K562 (cell line): ENCODE results near the gene CASKIN1. TPM values are rescaled to one million over a fixed set of nuclear protein-coding genes. Genes with fewer than 3 reads are reported as not detected.
A peak's percentile ranks its signal among the peaks of the same experiment; 100 is the strongest.

Source experiments
- E2F3 ChIP-seq: fragments of 250-450 bp; sonication (Bioruptor Pico); IDR thresholded peaks from 2 replicates; pipeline ENCODE4 v1.4.0; 2020; ENCODE audit warnings: mild to moderate bottlenecking
- ELF1 ChIP-seq: fragments of 200-800 bp; sonication (Bioruptor generic); IDR thresholded peaks from 2 replicates; pipeline ENCODE4 v1.6.1; 2016; ENCODE audit warnings: missing genetic modification characterization, missing compliant biosample characterization
- FUS ChIP-seq: fragments of 200-400 bp; formaldehyde crosslinking; optimal IDR thresholded peaks from 2 replicates; pipeline ENCODE3; 2017; ENCODE audit warnings: low read depth, low read length
- HMG20A ChIP-seq: fragments of 450-650 bp; formaldehyde crosslinking; conservative IDR thresholded peaks from 2 replicates; pipeline ENCODE4 v1.4.0; 2020; ENCODE audit warnings: mild to moderate bottlenecking, mixed read lengths
- POLR2A ChIP-seq: fragments of 450-650 bp; conservative IDR thresholded peaks from 2 replicates; pipeline ENCODE4 v1.6.1; 2016
- PTRF ChIP-seq: fragments of 450-650 bp; IDR thresholded peaks from 2 replicates; pipeline ENCODE4 v1.6.1; 2016; ENCODE audit warnings: mild to moderate bottlenecking, missing genetic modification characterization, missing compliant biosample characterization
- RCOR1 ChIP-seq, 2 experiments: IDR thresholded peaks; 2 replicates each; pipeline ENCODE4 v1.6.1; 2012; ENCODE audit warnings: low read depth in 2 of 2, low read length in 2 of 2, borderline replicate concordance in 1 of 2, improper control_type of control experiment in 1 of 2
- SAP30 ChIP-seq: fragments of 200-600 bp; sonication (generic); IDR thresholded peaks from 2 replicates; pipeline ENCODE4 v1.6.1; 2012; ENCODE audit warnings: borderline replicate concordance, low read depth, mild to moderate bottlenecking, moderate library complexity, low read length, control low read depth, inconsistent platforms; ENCODE audit not compliant: insufficient read depth, poor library complexity, severe bottlenecking
- ZBTB7A ChIP-seq: IDR thresholded peaks from 2 replicates; pipeline ENCODE4 v1.6.1; 2011; ENCODE audit warnings: low read depth, mild to moderate bottlenecking, low read length, moderate library complexity, borderline replicate concordance; ENCODE audit not compliant: control insufficient read depth
- ZKSCAN1 ChIP-seq: fragments of 150-350 bp; IDR thresholded peaks from 2 replicates; pipeline ENCODE4 v1.6.1; 2016; ENCODE audit warnings: low read depth, low read length
- ZZZ3 ChIP-seq: fragments of 450-650 bp; IDR thresholded peaks from 2 replicates; pipeline ENCODE4 v1.6.1; 2016; ENCODE audit warnings: antibody characterized with exemption, mild to moderate bottlenecking, moderate library complexity
- polyA plus RNA-seq, 8 experiments: library from polyadenylated mRNA; depleted of rRNA in 4 of 8; stranded (reverse) in 5 of 8; unstranded in 3 of 8; fragments of >200 nt; fragmentation: Nextera tagmentation in 2 of 8; fragmentation: Illumina TruSeq in 1 of 8; extraction: Ambion mirVana in 2 of 8; extraction: Trizol in 1 of 8; gene quantifications; 2 replicates each; pipeline versions ENCODE4 v1.2.1 to v1.2.3, GENCODE V29; 2011 to 2014; ENCODE audit warnings: inconsistent platforms in 1 of 8, missing spikeins in 1 of 8
- total RNA-seq, 7 experiments: library from RNA; depleted of rRNA in 6 of 7; stranded (reverse); fragments of >200 nt in 6 of 7; fragmentation: Illumina TruSeq in 2 of 7; extraction: Trizol in 2 of 7; gene quantifications; 2 replicates each; pipeline versions ENCODE4 v1.2.1 to v1.2.3, GENCODE V29; 2011 to 2021; ENCODE audit warnings: low replicate concordance in 1 of 7
- TF ChIP-seq, protein P1 (sequence below): fragments of 450-650 bp; formaldehyde crosslinking; IDR thresholded peaks from 2 replicates; pipeline ENCODE4 v1.4.0; 2020; ENCODE audit warnings: mild to moderate bottlenecking, mixed read lengths
- TF ChIP-seq, protein P2 (sequence below): fragments of 450-650 bp; formaldehyde crosslinking; conservative IDR thresholded peaks from 2 replicates; pipeline ENCODE4 v1.4.0; 2022; ENCODE audit warnings: mild to moderate bottlenecking, missing genetic modification characterization
- TF ChIP-seq, protein P3 (sequence below): fragments of 250-450 bp; sonication (Bioruptor Pico); IDR thresholded peaks from 2 replicates; pipeline ENCODE4 v1.4.0; 2020
- TF ChIP-seq, protein P4 (sequence below): sonication (generic); formaldehyde crosslinking; IDR thresholded peaks from 2 replicates; pipeline ENCODE4 v1.8.1; 2023; ENCODE audit warnings: mild to moderate bottlenecking, missing genetic modification reagents

CASKIN1 gene
- total and polyA plus RNA-seq, 9 of the 15 experiments (the other 6 are each of a cell fraction or from before 2014, with no cell fraction given): 0.15 to 4.5 (median 1.5) TPM; not detected in 2

DNA sequence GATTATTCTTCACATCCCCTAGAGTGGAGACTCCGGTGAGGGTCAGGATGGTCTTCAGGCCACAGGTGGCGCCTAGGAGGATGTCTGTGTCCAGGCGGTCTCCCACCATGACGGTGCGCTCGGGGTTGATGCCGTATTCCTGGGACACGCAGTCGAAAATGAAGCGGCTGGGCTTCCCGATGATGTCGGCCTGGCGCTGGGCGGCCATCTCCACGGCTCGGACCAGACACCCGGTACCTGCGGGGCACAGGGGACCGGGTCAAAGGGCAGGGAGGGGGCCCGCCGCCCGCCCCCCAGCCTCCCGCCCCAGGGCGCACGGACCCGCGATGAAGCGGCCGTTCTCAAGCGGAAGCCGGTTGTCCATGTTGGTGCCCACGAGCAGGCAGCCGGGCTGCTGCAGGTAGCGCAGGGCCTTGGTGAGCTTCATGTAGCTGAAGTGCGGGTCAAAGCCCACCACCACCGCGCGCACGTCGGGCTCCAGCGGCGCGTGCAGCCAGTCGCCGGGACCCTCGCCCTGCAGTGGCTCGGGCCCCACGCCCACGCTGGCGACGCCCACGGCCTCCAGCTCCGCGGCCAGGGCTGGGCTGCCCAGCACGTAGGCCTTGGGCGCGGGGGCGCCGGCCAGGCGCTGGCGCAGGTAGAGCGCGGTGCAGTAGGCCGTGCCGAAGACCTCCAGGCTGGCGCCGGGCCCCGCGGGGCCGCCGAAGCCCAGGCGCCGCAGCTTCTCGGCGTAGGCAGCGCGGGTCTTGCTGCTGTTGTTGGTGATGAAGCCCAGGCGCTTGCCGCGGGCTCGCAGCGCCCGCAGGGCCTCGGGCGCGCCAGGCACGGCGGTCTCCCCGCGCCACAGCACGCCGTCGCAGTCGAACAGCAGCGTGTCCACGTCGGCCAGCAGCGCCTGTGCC is 17.7 kb upstream of the CASKIN1 start (continued):
- TF ChIP-seq, protein P1, sequence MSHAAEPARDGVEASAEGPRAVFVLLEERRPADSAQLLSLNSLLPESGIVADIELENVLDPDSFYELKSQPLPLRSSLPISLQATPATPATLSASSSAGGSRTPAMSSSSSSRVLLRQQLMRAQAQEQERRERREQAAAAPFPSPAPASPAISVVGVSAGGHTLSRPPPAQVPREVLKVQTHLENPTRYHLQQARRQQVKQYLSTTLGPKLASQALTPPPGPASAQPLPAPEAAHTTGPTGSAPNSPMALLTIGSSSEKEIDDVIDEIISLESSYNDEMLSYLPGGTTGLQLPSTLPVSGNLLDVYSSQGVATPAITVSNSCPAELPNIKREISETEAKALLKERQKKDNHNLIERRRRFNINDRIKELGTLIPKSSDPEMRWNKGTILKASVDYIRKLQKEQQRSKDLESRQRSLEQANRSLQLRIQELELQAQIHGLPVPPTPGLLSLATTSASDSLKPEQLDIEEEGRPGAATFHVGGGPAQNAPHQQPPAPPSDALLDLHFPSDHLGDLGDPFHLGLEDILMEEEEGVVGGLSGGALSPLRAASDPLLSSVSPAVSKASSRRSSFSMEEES (CRISPR knock-in tag): no peak
- no peak for TF ChIP-seq POLR2A
- TF ChIP-seq, protein P2, sequence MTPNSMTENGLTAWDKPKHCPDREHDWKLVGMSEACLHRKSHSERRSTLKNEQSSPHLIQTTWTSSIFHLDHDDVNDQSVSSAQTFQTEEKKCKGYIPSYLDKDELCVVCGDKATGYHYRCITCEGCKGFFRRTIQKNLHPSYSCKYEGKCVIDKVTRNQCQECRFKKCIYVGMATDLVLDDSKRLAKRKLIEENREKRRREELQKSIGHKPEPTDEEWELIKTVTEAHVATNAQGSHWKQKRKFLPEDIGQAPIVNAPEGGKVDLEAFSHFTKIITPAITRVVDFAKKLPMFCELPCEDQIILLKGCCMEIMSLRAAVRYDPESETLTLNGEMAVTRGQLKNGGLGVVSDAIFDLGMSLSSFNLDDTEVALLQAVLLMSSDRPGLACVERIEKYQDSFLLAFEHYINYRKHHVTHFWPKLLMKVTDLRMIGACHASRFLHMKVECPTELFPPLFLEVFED: no peak
- 0 out of 4 replicates have a peak, but pooled peaks of 1 of the 2 experiments have one; percentile 12 for TF ChIP-seq RCOR1 (IDR thresholded peaks at IDR 0.05; ENCODE audit: borderline replicate concordance in 1 of 2, low read depth in 2 of 2, low read length in 2 of 2)
- TF ChIP-seq FUS: no peak
- TF ChIP-seq E2F3 (CRISPR knock-in tag): 0 out of 2 replicates have a peak, but pooled peaks have one; percentile 30
- TF ChIP-seq ELF1 (tag): no peak
- no peak for TF ChIP-seq ZZZ3
- TF ChIP-seq, protein P3, sequence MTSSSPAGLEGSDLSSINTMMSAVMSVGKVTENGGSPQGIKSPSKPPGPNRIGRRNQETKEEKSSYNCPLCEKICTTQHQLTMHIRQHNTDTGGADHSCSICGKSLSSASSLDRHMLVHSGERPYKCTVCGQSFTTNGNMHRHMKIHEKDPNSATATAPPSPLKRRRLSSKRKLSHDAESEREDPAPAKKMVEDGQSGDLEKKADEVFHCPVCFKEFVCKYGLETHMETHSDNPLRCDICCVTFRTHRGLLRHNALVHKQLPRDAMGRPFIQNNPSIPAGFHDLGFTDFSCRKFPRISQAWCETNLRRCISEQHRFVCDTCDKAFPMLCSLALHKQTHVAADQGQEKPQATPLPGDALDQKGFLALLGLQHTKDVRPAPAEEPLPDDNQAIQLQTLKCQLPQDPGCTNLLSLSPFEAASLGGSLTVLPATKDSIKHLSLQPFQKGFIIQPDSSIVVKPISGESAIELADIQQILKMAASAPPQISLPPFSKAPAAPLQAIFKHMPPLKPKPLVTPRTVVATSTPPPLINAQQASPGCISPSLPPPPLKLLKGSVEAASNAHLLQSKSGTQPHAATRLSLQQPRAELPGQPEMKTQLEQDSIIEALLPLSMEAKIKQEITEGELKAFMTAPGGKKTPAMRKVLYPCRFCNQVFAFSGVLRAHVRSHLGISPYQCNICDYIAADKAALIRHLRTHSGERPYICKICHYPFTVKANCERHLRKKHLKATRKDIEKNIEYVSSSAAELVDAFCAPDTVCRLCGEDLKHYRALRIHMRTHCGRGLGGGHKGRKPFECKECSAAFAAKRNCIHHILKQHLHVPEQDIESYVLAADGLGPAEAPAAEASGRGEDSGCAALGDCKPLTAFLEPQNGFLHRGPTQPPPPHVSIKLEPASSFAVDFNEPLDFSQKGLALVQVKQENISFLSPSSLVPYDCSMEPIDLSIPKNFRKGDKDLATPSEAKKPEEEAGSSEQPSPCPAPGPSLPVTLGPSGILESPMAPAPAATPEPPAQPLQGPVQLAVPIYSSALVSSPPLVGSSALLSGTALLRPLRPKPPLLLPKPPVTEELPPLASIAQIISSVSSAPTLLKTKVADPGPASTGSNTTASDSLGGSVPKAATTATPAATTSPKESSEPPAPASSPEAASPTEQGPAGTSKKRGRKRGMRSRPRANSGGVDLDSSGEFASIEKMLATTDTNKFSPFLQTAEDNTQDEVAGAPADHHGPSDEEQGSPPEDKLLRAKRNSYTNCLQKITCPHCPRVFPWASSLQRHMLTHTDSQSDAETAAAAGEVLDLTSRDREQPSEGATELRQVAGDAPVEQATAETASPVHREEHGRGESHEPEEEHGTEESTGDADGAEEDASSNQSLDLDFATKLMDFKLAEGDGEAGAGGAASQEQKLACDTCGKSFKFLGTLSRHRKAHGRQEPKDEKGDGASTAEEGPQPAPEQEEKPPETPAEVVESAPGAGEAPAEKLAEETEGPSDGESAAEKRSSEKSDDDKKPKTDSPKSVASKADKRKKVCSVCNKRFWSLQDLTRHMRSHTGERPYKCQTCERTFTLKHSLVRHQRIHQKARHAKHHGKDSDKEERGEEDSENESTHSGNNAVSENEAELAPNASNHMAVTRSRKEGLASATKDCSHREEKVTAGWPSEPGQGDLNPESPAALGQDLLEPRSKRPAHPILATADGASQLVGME (CRISPR knock-in tag): 0 out of 2 replicates have a peak, but pooled peaks have one; percentile 10
- TF ChIP-seq, protein P4, sequence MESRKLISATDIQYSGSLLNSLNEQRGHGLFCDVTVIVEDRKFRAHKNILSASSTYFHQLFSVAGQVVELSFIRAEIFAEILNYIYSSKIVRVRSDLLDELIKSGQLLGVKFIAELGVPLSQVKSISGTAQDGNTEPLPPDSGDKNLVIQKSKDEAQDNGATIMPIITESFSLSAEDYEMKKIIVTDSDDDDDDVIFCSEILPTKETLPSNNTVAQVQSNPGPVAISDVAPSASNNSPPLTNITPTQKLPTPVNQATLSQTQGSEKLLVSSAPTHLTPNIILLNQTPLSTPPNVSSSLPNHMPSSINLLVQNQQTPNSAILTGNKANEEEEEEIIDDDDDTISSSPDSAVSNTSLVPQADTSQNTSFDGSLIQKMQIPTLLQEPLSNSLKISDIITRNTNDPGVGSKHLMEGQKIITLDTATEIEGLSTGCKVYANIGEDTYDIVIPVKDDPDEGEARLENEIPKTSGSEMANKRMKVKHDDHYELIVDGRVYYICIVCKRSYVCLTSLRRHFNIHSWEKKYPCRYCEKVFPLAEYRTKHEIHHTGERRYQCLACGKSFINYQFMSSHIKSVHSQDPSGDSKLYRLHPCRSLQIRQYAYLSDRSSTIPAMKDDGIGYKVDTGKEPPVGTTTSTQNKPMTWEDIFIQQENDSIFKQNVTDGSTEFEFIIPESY (CRISPR knock-in tag): no peak
- TF ChIP-seq SAP30: peak; percentile 76
- TF ChIP-seq PTRF (tag): no peak
- no peak for TF ChIP-seq HMG20A (CRISPR knock-in tag)
- TF ChIP-seq ZKSCAN1: no peak
- peak; percentile 49; the same call in 1 of the 2 replicates for TF ChIP-seq ZBTB7A
